ENCODE results near the gene C9orf50.
A peak's percentile ranks its signal among the peaks of the same experiment; 100 is the strongest.
"Not testable (repeated sequence)": the region's sequence is repeated elsewhere in the genome, so short reads cannot be mapped to it uniquely, and the experiment has no call there.

Gene C9orf50

GRCh38 chr9:129597355-129598088 lies 23.4 kb downstream of the C9orf50 start:
- ATAC-seq: peak; percentile 71
- peaks cover 41% of the 10 kb centered on the region for H3K27me3 Mint-ChIP-seq
- peak in 1 of 2 donors; percentile 52 for DNase-seq
- H3K4me3 Mint-ChIP-seq: peak overlapping the region; percentile 52 to 62
- H3K4me1 Mint-ChIP-seq: peaks cover 41% of the 10 kb centered on the region
- H3K9me3 Mint-ChIP-seq: no peaks in the 10 kb centered on the region
- no peak overlapping the region for H3K27ac Mint-ChIP-seq

- peaks cover 35% of the 10 kb centered on the region for H3K4me1 Mint-ChIP-seq
- no peak for DNase-seq
- peak; percentile 48 for ATAC-seq
- H3K27ac Mint-ChIP-seq: peak overlapping the region in 1 of 2 donors; percentile 23
- peak overlapping the region; percentile 38 to 63 for H3K4me3 Mint-ChIP-seq
- H3K9me3 Mint-ChIP-seq: no peaks in the 10 kb centered on the region
- peaks cover 41% of the 10 kb centered on the region for H3K27me3 Mint-ChIP-seq
These were observed 24.2 kb downstream of the C9orf50 start for GRCh38 chr9:129596541-129597331.

GRCh38 chr9:129595903-129596540 lies 24.9 kb downstream of the C9orf50 start:
- H3K27me3 Mint-ChIP-seq: peaks cover 36% of the 10 kb centered on the region
- ATAC-seq: no peak
- peak overlapping the region; percentile 21 to 63 for H3K4me3 Mint-ChIP-seq
- peaks cover 35% of the 10 kb centered on the region for H3K4me1 Mint-ChIP-seq
- no peaks in the 10 kb centered on the region for H3K9me3 Mint-ChIP-seq
- H3K27ac Mint-ChIP-seq: peak overlapping the region in 1 of 2 donors; percentile 58
- DNase-seq: no peak

- Mint-ChIP-seq H3K4me1 (peaks cover 35% of the 10 kb centered on the region), H3K9me3 (no peaks in the 10 kb centered on the region), H3K4me3 (no peak overlapping the region), H3K27me3 (peaks cover 30% of the 10 kb centered on the region), H3K27ac (peak overlapping the region in 1 of 2 donors; percentile 17)
- DNase-seq (no peak), ATAC-seq (no peak)
These were observed 25.6 kb downstream of the C9orf50 start for GRCh38 chr9:129595311-129595741.

GRCh38 chr9:129594632-129595031 lies 26.3 kb downstream of the C9orf50 start:
- DNase-seq (no peak), ATAC-seq (no peak)
- no peak overlapping the region for H3K27ac Mint-ChIP-seq
- H3K9me3 Mint-ChIP-seq: no peaks in the 10 kb centered on the region
- H3K4me1 Mint-ChIP-seq: peaks cover 35% of the 10 kb centered on the region
- H3K27me3 Mint-ChIP-seq: peaks cover 30% of the 10 kb centered on the region
- no peak overlapping the region for H3K4me3 Mint-ChIP-seq

- DNase-seq, ATAC-seq, H3K4me3 Mint-ChIP-seq, H3K27ac Mint-ChIP-seq, H3K9me3 Mint-ChIP-seq: not testable (repeated sequence)
- Mint-ChIP-seq H3K27me3 (peaks cover 22% of the 10 kb centered on the region), H3K4me1 (peaks cover 24% of the 10 kb centered on the region)
These were observed 28.1 kb downstream of the C9orf50 start for GRCh38 chr9:129592790-129593189.

GRCh38 chr9:129591916-129592315 lies 29.0 kb downstream of the C9orf50 start:
- peaks cover 22% of the 10 kb centered on the region for H3K27me3 Mint-ChIP-seq
- H3K4me1 Mint-ChIP-seq: peaks cover 28% of the 10 kb centered on the region
- DNase-seq (no peak), ATAC-seq (no peak)
- H3K9me3 Mint-ChIP-seq: no peaks in the 10 kb centered on the region
- peak overlapping the region in 1 of 2 donors; percentile 4 for H3K27ac Mint-ChIP-seq
- no peak overlapping the region for H3K4me3 Mint-ChIP-seq

GRCh38 chr9:129590466-129590865 lies 30.4 kb downstream of the C9orf50 start:
- Mint-ChIP-seq H3K27me3 (peaks cover 12% of the 10 kb centered on the region), H3K4me1 (peaks cover 27% of the 10 kb centered on the region), H3K4me3 (no peak overlapping the region), H3K27ac (no peak overlapping the region), H3K9me3 (no peaks in the 10 kb centered on the region)
- DNase-seq (no peak), ATAC-seq (no peak)

GRCh38 chr9:129587487-129588262 lies 33.2 kb downstream of the C9orf50 start:
- H3K4me1 Mint-ChIP-seq: peaks cover 46% of the 10 kb centered on the region
- no peaks in the 10 kb centered on the region for H3K9me3 Mint-ChIP-seq
- H3K4me3 Mint-ChIP-seq: no peak overlapping the region
- no peak for DNase-seq
- H3K27ac Mint-ChIP-seq: no peak overlapping the region
- no peaks in the 10 kb centered on the region for H3K27me3 Mint-ChIP-seq
- ATAC-seq: no peak

GRCh38 chr9:129586685-129587084 lies 34.2 kb downstream of the C9orf50 start:
- DNase-seq: no peak
- ATAC-seq: peak; percentile 14
- Mint-ChIP-seq H3K9me3 (no peaks in the 10 kb centered on the region), H3K4me3 (no peak overlapping the region), H3K27me3 (no peaks in the 10 kb centered on the region), H3K27ac (peak overlapping the region in 1 of 2 donors; percentile 81), H3K4me1 (peaks cover 56% of the 10 kb centered on the region)

GRCh38 chr9:129586245-129586644 lies 34.7 kb downstream of the C9orf50 start:
- H3K27ac Mint-ChIP-seq: peak overlapping the region; percentile 64 to 73
- no peaks in the 10 kb centered on the region for H3K9me3 Mint-ChIP-seq
- peak overlapping the region in 1 of 2 donors; percentile 4 for H3K4me3 Mint-ChIP-seq
- peaks cover 61% of the 10 kb centered on the region for H3K4me1 Mint-ChIP-seq
- DNase-seq: no peak
- peak; percentile 57 for ATAC-seq
- no peaks in the 10 kb centered on the region for H3K27me3 Mint-ChIP-seq

GRCh38 chr9:129585352-129585751 lies 35.5 kb downstream of the C9orf50 start:
- no peak for ATAC-seq
- H3K9me3 Mint-ChIP-seq: no peaks in the 10 kb centered on the region
- DNase-seq: no peak
- H3K27me3 Mint-ChIP-seq: no peaks in the 10 kb centered on the region
- no peak overlapping the region for H3K4me3 Mint-ChIP-seq
- peaks cover 70% of the 10 kb centered on the region for H3K4me1 Mint-ChIP-seq
- no peak overlapping the region for H3K27ac Mint-ChIP-seq

- Mint-ChIP-seq H3K4me3 (peak overlapping the region; percentile 27 to 28), H3K27ac (peak overlapping the region in 1 of 2 donors; percentile 60), H3K9me3 (no peaks in the 10 kb centered on the region), H3K27me3 (no peaks in the 10 kb centered on the region), H3K4me1 (peaks cover 82% of the 10 kb centered on the region)
- ATAC-seq (peak; percentile 54), DNase-seq (peak; percentile 49 to 69)
These were observed 36.8 kb downstream of the C9orf50 start for GRCh38 chr9:129584136-129584535.

GRCh38 chr9:129583308-129584038 lies 37.4 kb downstream of the C9orf50 start:
- Mint-ChIP-seq H3K4me1 (peaks cover 85% of the 10 kb centered on the region), H3K27ac (peak overlapping the region in 1 of 2 donors; percentile 89), H3K4me3 (peak overlapping the region; percentile 36 to 48), H3K9me3 (no peaks in the 10 kb centered on the region), H3K27me3 (no peaks in the 10 kb centered on the region)
- ATAC-seq: no peak
- no peak for DNase-seq
